HEK293 (cell line): Measurements from ENCODE around the gene BATF2.
A peak's percentile ranks its signal among the peaks of the same experiment; 100 is the strongest.

ENCODE experiments used
- CTCF ChIA-PET: fragments of 350-600 bp; formaldehyde crosslinking; extraction: SDS; loops from one replicate; lab custom pipeline; 2021; ENCODE audit warnings: antibody characterized with exemption; lab: Yijun Ruan, JAX
- POLR2A ChIA-PET: fragments of 300-600 bp; formaldehyde crosslinking; extraction: SDS; loops from one replicate; lab custom pipeline; 2020; ENCODE audit warnings: antibody characterized with exemption, inconsistent platforms; lab: Yijun Ruan, JAX
- H3K27ac ChIP-seq: fragments of 200-500 bp; sonication (Bioruptor generic); 2 replicates; pipeline ENCODE4 v1.5.1; 2014; ENCODE audit warnings: low read depth, low read length, control low read depth, inconsistent platforms; ENCODE audit errors: extremely low read depth
- H3K36me3 ChIP-seq, 2 experiments: fragments of 200-500 bp in 1 of 2; sonication (Bioruptor generic) in 1 of 2; 1 replicate in 1 of 2; 2 replicates in 1 of 2; pipeline ENCODE4 v1.5.1; 2014 to 2017; ENCODE audit warnings: inconsistent platforms in 2 of 2, low read length in 2 of 2; ENCODE audit not compliant: control insufficient read depth in 2 of 2, insufficient read depth in 1 of 2
- H3K4me1 ChIP-seq: fragments of 200-500 bp; sonication (Bioruptor generic); 2 replicates; pipeline ENCODE4 v1.5.1; 2014; ENCODE audit warnings: mild to moderate bottlenecking, low read length, inconsistent platforms; ENCODE audit not compliant: control insufficient read depth, insufficient read depth
- H3K4me3 ChIP-seq: 2 replicates; pipeline ENCODE4 v1.5.1; 2011; ENCODE audit warnings: low read depth, mild to moderate bottlenecking, control low read depth, low read length, moderate library complexity
- H3K9me3 ChIP-seq: fragments of 200-500 bp; sonication (Bioruptor generic); 2 replicates; pipeline ENCODE4 v1.5.1; 2014; ENCODE audit warnings: low read depth, low read length, inconsistent platforms; ENCODE audit not compliant: control insufficient read depth, insufficient read depth
- HIC1 ChIP-seq: fragments of 450-650 bp; formaldehyde crosslinking; IDR thresholded peaks from 2 replicates; pipeline ENCODE4 v1.5.1; 2016; ENCODE audit warnings: missing biosample characterization, missing genetic modification characterization
- INSM2 ChIP-seq: fragments of 450-650 bp; formaldehyde crosslinking; IDR thresholded peaks from 2 replicates; pipeline ENCODE4 v1.5.1; 2016; ENCODE audit warnings: missing biosample characterization, missing genetic modification characterization
- KLF10 ChIP-seq: fragments of 450-650 bp; IDR thresholded peaks from 2 replicates; pipeline ENCODE4 v1.5.1; 2018; ENCODE audit warnings: missing biosample characterization, mild to moderate bottlenecking, missing genetic modification characterization
- KLF9 ChIP-seq: fragments of 450-650 bp; formaldehyde crosslinking; IDR thresholded peaks from 2 replicates; pipeline ENCODE4 v1.5.1; 2016; ENCODE audit warnings: missing biosample characterization, missing genetic modification characterization, low read depth
- PATZ1 ChIP-seq: fragments of 450-650 bp; formaldehyde crosslinking; IDR thresholded peaks from 2 replicates; pipeline ENCODE4 v1.5.1; 2016; ENCODE audit warnings: missing biosample characterization, missing genetic modification characterization
- PRDM1 ChIP-seq: fragments of 450-650 bp; formaldehyde crosslinking; IDR thresholded peaks from 2 replicates; pipeline ENCODE4; 2016; ENCODE audit warnings: missing biosample characterization, missing genetic modification characterization
- RBAK ChIP-seq: fragments of 450-650 bp; formaldehyde crosslinking; IDR thresholded peaks from 2 replicates; pipeline ENCODE4 v1.5.1; 2016; ENCODE audit warnings: missing biosample characterization, missing genetic modification characterization
- SALL2 ChIP-seq: fragments of 450-650 bp; formaldehyde crosslinking; IDR thresholded peaks from 2 replicates; pipeline ENCODE4 v1.5.0; 2017; ENCODE audit warnings: missing biosample characterization, mild to moderate bottlenecking, missing genetic modification characterization, borderline replicate concordance
- SETDB1 ChIP-seq: IDR thresholded peaks from one replicate; pipeline ENCODE4 v1.6.1; 2017; ENCODE audit warnings: mild to moderate bottlenecking, low read length, moderate library complexity, mixed read lengths; ENCODE audit not compliant: insufficient read length
- SP7 ChIP-seq: fragments of 450-650 bp; formaldehyde crosslinking; IDR thresholded peaks from 2 replicates; pipeline ENCODE4 v1.5.1; 2016; ENCODE audit warnings: missing biosample characterization, missing genetic modification characterization
- ZBTB21 ChIP-seq: fragments of 450-650 bp; formaldehyde crosslinking; IDR thresholded peaks from 2 replicates; pipeline ENCODE4 v1.5.1; 2017; ENCODE audit warnings: missing biosample characterization, missing genetic modification characterization
- ZBTB26 ChIP-seq: fragments of 450-650 bp; formaldehyde crosslinking; optimal IDR thresholded peaks from 2 replicates; pipeline ENCODE3; 2016; ENCODE audit warnings: missing biosample characterization, mild to moderate bottlenecking, missing genetic modification characterization
- ZBTB49 ChIP-seq: fragments of 450-650 bp; formaldehyde crosslinking; IDR thresholded peaks from 2 replicates; pipeline ENCODE4 v1.5.1; 2016; ENCODE audit warnings: missing biosample characterization, missing genetic modification characterization, low read depth
- ZEB2 ChIP-seq: fragments of 450-650 bp; formaldehyde crosslinking; IDR thresholded peaks from 2 replicates; pipeline ENCODE4 v1.5.1; 2016; ENCODE audit warnings: missing biosample characterization, missing genetic modification characterization
- ZNF19 ChIP-seq: fragments of 450-650 bp; formaldehyde crosslinking; IDR thresholded peaks from 2 replicates; pipeline ENCODE4; 2016; ENCODE audit warnings: missing biosample characterization, missing genetic modification characterization, low read depth
- ZNF23 ChIP-seq: fragments of 450-650 bp; formaldehyde crosslinking; IDR thresholded peaks from 2 replicates; pipeline ENCODE4 v1.5.1; 2016; ENCODE audit warnings: missing biosample characterization, missing genetic modification characterization, borderline replicate concordance
- ZNF335 ChIP-seq: fragments of 450-650 bp; formaldehyde crosslinking; conservative IDR thresholded peaks from 2 replicates; pipeline ENCODE4 v1.5.1; 2016; ENCODE audit warnings: missing biosample characterization, missing genetic modification characterization
- ZNF350 ChIP-seq: fragments of 450-650 bp; formaldehyde crosslinking; IDR thresholded peaks from 2 replicates; pipeline ENCODE4 v1.5.0; 2017; ENCODE audit warnings: missing biosample characterization, mild to moderate bottlenecking, missing genetic modification characterization
- ZNF423 ChIP-seq: fragments of 450-650 bp; formaldehyde crosslinking; IDR thresholded peaks from 2 replicates; pipeline ENCODE4 v1.5.1; 2016; ENCODE audit warnings: missing biosample characterization, missing genetic modification characterization
- ZNF501 ChIP-seq: fragments of 450-650 bp; formaldehyde crosslinking; IDR thresholded peaks from 2 replicates; pipeline ENCODE4 v1.5.1; 2016; ENCODE audit warnings: missing biosample characterization, missing genetic modification characterization
- ZNF510 ChIP-seq: fragments of 450-650 bp; formaldehyde crosslinking; IDR thresholded peaks from 2 replicates; pipeline ENCODE4 v1.5.1; 2018; ENCODE audit warnings: mild to moderate bottlenecking, missing genetic modification characterization, missing biosample characterization; ENCODE audit not compliant: insufficient replicate concordance
- ZNF629 ChIP-seq: fragments of 450-650 bp; formaldehyde crosslinking; IDR thresholded peaks from 2 replicates; pipeline ENCODE4 v1.5.1; 2017; ENCODE audit warnings: missing biosample characterization, missing genetic modification characterization
- ZNF639 ChIP-seq: fragments of 450-650 bp; formaldehyde crosslinking; IDR thresholded peaks from 2 replicates; pipeline ENCODE4 v1.5.1; 2016; ENCODE audit warnings: missing biosample characterization, missing genetic modification characterization
- ZNF660 ChIP-seq: fragments of 450-650 bp; IDR thresholded peaks from 2 replicates; pipeline ENCODE4 v1.5.1; 2018; ENCODE audit warnings: missing biosample characterization, mild to moderate bottlenecking, missing genetic modification characterization
- ZNF843 ChIP-seq: fragments of 450-650 bp; formaldehyde crosslinking; IDR thresholded peaks from 2 replicates; pipeline ENCODE4 v1.5.1; 2016; ENCODE audit warnings: missing biosample characterization, missing genetic modification characterization
- ZSCAN16 ChIP-seq: fragments of 450-650 bp; formaldehyde crosslinking; IDR thresholded peaks from 2 replicates; pipeline ENCODE4 v1.5.1; 2016; ENCODE audit warnings: missing biosample characterization, missing genetic modification characterization
- ZSCAN4 ChIP-seq: fragments of 450-650 bp; formaldehyde crosslinking; IDR thresholded peaks from 2 replicates; pipeline ENCODE4 v1.5.1; 2017; ENCODE audit warnings: missing biosample characterization, missing genetic modification characterization

The BATF2 gene

GRCh38 chr11:64969209-64969608 lies 27.6 kb downstream of the BATF2 start:
- Histone ChIP-seq H3K9me3 (no peaks in the 10 kb centered on the region), H3K27ac (no peak overlapping the region), H3K4me3 (no peak overlapping the region), H3K36me3 (no peaks in the 10 kb centered on the region), H3K4me1 (no peaks in the 10 kb centered on the region)
- ChIA-PET POLR2A (interaction anchor here (0.7 kb wide), 2 partner anchors 22 to 1888 kb away, joined by 3 read pairs; no protein-coding TSS in a partner anchor), CTCF (interaction anchor here (0.6 to 1.2 kb wide), 5 partner anchors 9 to 121 kb away, joined by 3 to 5 read pairs (median 4); no protein-coding TSS in a partner anchor)
- TF ChIP-seq ZBTB26 (no peak), HIC1 (tag by site-specific recombination) (no peak), ZNF639 (tag by site-specific recombination) (no peak), KLF9 (tag by site-specific recombination) (no peak), SALL2 (tag by site-specific recombination) (no peak), RBAK (tag by site-specific recombination) (no peak), ZBTB21 (tag by site-specific recombination) (peak; percentile 40; the same call in 1 of the 2 replicates), ZSCAN16 (no peak), ZNF660 (tag by site-specific recombination) (no peak; the same call in 1 of the 2 replicates), PATZ1 (tag by site-specific recombination) (no peak), KLF10 (tag by site-specific recombination) (no peak), ZNF843 (tag by site-specific recombination) (no peak), ZNF19 (no peak), INSM2 (tag by site-specific recombination) (no peak), ZNF629 (peak; percentile 34; the same call in 1 of the 2 replicates), ZNF501 (tag by site-specific recombination) (no peak), PRDM1 (tag by site-specific recombination) (0 out of 2 replicates have a peak, but pooled peaks have one; percentile 33), ZNF423 (no peak), ZNF23 (tag by site-specific recombination) (no peak), SETDB1 (no peak), ZNF510 (tag by site-specific recombination) (no peak), ZBTB49 (tag by site-specific recombination) (no peak), ZSCAN4 (tag by site-specific recombination) (no peak), ZNF350 (tag by site-specific recombination) (no peak), ZEB2 (tag by site-specific recombination) (peak; percentile 32; the same call in 1 of the 2 replicates), ZNF335 (tag by site-specific recombination) (peak; percentile 48), SP7 (tag by site-specific recombination) (peak; percentile 88)
